Amygdala (tissue), 56 donors: Measurements from ENCODE around the gene NAA30.
"Not testable (repeated sequence)": the region's sequence is repeated elsewhere in the genome, so short reads cannot be mapped to it uniquely, and the experiment has no call there.

ENCODE experiments used
- DNase-seq, 56 donors: peaks; one replicate each; lab custom pipeline; 2025; lab: John Stamatoyannopoulos, UW

The NAA30 gene

GRCh38 chr14:57390037-57390805, at the start of gene NAA30:
Gene NAA30 (plus strand): TSS chr14:57390586. CDS start chr14:57390958, 372 bp downstream.
- DNase-seq: peak; percentile 49 to 88 (median 78)

GRCh38 chr14:57343545-57344297, 46.7 kb upstream of the NAA30 start:
- DNase-seq: not testable (repeated sequence)

GRCh38 chr14:57345106-57345505, 45.3 kb upstream of the NAA30 start:
- no peak for DNase-seq

- DNase-seq: no peak
These were observed 43.6 kb upstream of the NAA30 start for GRCh38 chr14:57346741-57347140.

- DNase-seq: no peak
These were observed 37.8 kb upstream of the NAA30 start for GRCh38 chr14:57352396-57353170.

- DNase-seq: no peak
These were observed 35.1 kb upstream of the NAA30 start for GRCh38 chr14:57355081-57355800.

- DNase-seq: no peak
These were observed 28.0 kb upstream of the NAA30 start for GRCh38 chr14:57362361-57362760.

- DNase-seq: no peak
These were observed 25.5 kb upstream of the NAA30 start for GRCh38 chr14:57364659-57365450.

- not testable (repeated sequence) for DNase-seq
These were observed 20.2 kb upstream of the NAA30 start for GRCh38 chr14:57370187-57370586.

GRCh38 chr14:57371013-57371412, 19.4 kb upstream of the NAA30 start:
- DNase-seq: no peak

- no peak for DNase-seq
These were observed 15.2 kb upstream of the NAA30 start for GRCh38 chr14:57375156-57375555.

GRCh38 chr14:57378661-57379060, 11.7 kb upstream of the NAA30 start:
- no peak for DNase-seq

GRCh38 chr14:57380935-57381334, 9.5 kb upstream of the NAA30 start:
- no peak for DNase-seq

GRCh38 chr14:57382283-57382682, 8.1 kb upstream of the NAA30 start:
- no peak for DNase-seq

- DNase-seq: no peak
These were observed 7.2 kb upstream of the NAA30 start for GRCh38 chr14:57383125-57383745.

GRCh38 chr14:57388067-57388466, 2.3 kb upstream of the NAA30 start:
- no peak for DNase-seq

GRCh38 chr14:57389646-57390036, 745 bp upstream of the NAA30 start:
- DNase-seq: peak in 2 of 56 donors; percentile 23 to 51

- DNase-seq: peak in 28 of 56 donors; percentile 7 to 76 (median 42)
These were observed 575 bp downstream of the NAA30 start for GRCh38 chr14:57390806-57391516.
